GM21619 (cell line): ENCODE measurements around the gene KHNYN.
"Not testable (repeated sequence)": the region's sequence is repeated elsewhere in the genome, so short reads cannot be mapped to it uniquely, and the experiment has no call there.

Experiments used
- ATAC-seq: cut with Tn5 transposase; IDR thresholded peaks from one replicate; pipeline ENCODE4 v1.9.1; 2021; ENCODE audit not compliant: unreplicated experiment

KHNYN gene

DNA sequence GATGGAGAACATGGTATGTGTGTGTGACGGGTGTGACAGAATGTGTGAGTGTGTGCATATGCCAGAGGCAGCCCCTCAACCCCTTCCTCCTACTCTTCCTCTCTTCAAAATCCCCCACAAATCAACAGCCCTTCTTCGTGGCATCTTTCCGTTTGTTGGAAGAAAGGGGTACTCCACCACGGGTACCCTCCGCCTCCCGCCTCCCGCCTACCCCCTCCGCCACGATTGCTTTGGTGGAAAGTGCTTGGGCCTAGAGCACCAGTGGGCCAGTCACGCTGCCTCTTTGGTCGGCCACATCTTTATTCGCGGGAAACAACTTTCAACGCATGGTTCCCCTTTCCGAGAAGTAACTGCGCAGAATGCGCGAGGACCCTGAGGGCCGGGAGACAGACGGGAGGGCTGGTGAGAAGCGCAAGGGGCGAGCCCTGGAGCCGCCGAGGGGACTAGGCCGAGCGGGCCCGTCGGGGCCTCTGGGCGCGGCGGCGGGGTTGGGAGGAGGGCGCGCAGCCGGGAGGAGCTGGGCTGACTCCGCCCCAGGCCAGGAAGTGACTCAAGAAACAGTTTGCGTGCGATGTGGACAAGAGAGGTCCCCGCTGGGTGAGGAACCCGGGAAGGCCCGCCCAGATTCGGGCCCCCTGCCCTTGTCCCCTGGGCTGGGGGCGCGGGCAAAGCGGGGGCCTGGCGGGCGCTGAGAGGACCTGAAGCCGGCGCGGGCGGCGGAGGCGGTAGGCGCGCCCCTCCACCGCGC lies at the start of gene KHNYN, which contains the start of gene CBLN3:
Gene KHNYN, plus strand, starts transcription at position 560 of the 748 bp plus-strand sequence. CDS start 777 bp downstream, outside the sequence.
Gene CBLN3, minus strand, starts transcription at position 274 of the 748 bp plus-strand sequence. CDS start 614 bp downstream, outside the sequence.
- ATAC-seq: peak; percentile 85

DNA sequence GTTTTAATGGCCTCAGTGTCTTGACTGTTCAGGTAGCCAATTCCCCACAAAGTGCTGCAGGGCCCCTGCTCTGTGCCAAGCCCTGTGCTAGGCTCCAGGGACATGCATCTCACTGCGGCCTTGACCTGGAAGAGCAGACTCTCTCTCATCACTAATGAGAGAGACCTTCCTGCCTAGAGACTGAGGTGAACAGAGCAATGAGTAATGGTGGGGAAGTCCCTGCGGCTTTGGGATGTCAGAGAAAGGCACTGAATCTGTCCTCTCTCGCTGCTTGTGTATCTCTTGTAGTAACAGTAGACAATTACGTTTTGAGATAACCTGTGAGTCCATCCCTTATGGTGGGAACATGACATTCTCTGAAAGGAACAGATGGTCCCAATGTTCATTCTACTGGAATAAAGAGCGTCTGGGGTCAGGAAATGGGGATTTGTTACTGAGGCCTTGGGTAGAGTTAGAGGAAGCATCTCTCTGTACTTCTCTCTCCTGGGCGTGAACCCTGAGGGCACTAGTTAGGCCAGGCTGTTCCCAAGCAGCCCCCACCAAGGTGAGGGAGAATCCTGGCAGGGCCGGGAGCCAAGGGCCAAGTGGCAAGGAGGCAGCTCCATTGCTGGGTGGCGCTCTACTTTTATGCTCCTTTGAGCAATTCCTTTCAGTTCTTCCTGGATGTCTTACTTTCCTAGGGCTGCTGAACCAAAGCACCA lies 48.2 kb upstream of the KHNYN start:
- no peak for ATAC-seq

DNA sequence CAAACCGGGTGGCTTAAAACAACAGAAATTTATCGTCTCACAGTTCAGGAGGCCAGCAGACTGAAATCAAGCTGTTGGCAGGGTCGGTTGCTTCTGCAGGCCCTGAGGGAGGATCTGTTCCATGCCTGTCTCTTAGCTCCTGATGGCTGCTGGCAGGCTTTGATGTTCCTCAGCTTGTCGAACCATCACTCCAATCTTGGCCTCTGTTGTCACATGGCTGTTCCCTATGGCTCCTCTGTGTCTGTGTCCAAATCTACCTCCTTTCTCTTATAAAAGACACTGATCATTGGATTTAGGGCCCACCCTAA lies 47.7 kb upstream of the KHNYN start:
- ATAC-seq: no peak

DNA sequence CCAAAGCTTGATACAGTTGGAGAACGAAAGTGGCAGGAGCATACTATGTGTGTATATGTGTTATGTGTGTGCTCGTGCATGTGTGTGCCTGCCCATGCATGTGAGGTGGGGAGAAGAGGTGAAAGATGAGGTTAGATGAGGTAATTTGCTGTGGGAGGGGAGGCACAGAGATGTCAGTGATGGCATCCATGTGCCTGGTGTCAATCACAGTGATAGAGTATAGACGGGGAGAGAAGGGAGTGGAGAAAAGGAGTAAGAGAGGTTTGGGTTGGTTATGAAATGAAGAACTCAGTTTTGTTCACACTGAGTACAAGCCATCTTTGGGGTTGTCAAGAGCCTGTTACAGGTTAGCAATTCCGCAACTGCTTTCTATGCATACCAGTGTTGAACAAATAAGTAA lies 45.6 kb upstream of the KHNYN start:
- no peak for ATAC-seq

DNA sequence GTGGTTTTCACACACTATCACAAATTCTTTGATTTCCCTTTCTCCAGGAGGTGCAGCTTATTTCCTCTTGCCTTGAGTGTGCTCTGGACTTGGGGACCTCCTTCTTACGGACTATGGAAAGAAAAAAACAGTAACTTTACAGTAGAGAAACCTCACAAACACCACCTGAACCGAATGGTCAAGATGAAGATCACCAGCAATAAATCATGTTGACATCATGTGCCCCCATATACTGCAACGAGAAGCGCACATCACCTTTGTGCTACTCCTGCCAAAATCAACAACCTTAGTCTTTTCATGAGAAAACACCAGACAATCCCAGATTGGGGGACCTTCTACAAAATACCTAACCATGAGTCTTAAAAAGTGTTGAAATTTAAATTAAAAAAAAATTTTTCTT lies 44.2 kb upstream of the KHNYN start:
- no peak for ATAC-seq

DNA sequence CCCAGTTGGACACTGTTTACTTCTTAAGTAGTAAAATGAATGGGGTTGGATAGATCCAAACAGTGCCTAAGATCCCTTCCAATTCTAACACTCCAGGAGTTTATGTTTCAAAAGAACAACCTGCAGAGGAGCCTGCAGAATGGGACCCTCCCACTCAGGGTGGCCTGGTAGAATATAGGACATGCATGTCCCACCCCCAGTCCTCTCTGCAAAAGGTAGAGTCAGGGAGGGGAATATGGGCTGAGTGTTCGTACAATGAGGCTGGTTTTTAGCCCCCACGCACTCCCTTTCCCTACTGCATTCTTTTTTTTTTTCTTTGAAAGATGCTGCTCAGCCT lies 42.8 kb upstream of the KHNYN start:
- ATAC-seq: no peak

DNA sequence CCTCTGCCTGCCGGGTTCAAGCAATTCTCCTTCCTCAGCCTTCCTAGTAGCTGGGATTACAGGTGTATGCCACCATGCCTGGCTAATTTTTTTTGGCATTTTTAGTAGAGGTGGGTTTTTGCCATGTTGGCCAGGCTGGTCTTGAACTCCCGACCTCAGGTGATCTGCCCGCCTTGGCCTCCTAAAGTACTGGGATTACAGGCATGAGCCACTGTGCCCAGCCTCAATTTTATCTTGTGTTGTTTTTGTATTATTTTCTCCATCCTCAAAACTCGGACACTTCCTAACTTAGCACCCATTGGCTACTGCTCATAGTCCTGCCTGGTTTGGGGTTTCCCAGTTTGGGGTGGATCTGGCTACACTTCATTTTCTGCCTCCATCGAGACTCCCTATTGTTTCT lies 42.2 kb upstream of the KHNYN start:
- ATAC-seq: not testable (repeated sequence)

DNA sequence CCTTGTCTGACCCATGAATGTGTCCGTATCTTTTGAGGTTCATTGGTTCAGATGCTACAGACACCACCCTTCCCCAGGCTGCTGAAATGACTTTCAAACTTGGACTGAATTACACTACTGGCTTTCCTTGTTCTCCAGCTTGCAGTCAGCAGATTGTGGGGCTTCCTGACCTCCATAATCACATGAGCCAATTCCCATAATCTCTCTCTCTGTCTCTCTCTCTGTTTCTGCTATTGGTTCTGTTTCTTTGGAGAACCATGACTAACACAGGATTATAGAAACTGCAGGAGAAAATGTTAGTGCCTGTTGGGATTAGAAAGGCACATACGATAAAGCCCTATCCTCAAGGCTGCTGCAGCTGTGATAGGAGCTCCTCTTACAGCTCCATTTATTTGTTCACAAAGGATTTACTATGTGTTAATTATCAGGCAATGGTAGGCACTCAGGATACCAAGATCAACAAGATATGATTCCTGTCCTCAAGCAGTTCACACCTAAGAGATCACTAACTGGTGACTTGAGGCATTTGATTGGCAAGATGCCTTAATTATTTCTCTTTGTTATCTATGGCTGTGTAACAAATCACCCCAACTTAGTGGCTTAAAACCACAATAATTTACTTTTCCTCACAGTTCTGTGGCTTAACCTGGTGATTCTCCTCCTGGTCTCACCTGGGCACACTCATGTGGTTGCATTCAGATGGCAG lies 41.1 kb upstream of the KHNYN start:
- no peak for ATAC-seq

DNA sequence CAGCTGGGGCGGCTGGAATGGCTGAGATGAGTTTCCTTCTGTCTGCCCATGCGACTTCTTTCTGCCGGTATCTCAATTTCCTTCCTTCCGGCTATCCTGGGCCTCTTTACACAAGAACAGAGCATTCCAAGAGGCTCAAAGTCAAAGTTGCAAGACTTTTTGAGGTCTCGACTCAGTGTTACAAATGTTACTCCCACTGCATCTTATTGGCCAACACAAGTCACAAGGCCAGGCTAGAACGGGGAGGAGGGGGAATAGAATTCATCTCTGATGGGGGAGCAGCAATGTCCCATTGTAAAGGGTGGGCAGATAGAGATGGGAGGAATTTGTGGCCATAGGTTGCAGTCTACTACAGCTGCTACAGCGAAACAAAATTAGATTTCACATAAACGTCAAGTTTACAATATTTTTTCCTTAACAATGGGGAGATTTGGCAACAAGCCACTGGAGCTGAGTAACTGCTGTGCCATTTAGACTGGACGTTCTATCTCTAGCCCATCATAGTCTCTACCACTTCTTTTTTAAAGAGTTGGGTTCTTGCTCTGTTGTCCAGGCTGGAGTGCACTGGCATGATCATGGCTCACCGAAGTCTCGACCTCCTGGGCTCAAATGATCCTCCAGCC lies 40.4 kb upstream of the KHNYN start:
- ATAC-seq: no peak

DNA sequence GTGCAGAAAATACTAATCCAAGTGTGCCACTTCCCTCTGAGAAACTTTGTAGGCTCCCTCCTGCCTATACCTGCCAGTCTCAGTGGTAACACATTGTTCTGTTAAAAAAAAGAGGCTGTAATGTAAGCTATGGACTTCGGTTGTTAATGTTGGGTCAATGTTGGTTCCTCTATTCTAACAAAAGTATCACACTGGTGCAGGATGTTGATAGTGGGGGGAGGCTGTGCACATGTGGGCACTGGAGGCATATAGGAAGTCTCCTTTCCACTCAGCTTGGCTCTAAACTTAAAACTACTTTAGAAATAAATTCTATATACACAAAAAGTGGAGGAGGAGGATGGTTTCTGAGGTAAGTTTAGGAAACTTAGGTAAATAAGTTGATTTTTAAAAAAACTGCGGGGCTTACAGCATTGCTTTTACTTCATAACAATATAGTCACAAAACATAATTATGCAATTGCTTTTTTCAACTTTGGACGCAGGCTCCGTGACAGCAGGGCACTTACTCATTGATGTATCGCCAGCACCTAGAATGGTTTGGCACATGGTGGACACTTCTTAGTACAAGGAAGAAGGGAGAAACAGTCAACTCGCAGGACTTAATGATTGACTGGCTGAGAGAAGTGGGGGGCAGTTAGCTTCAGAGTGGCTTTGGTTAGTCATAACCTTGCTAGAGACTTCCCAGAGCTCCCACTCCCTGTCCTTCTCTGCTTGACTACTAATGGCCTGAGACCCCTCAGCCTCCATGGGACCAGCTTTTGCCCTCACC lies 38.9 kb upstream of the KHNYN start:
- no peak for ATAC-seq

DNA sequence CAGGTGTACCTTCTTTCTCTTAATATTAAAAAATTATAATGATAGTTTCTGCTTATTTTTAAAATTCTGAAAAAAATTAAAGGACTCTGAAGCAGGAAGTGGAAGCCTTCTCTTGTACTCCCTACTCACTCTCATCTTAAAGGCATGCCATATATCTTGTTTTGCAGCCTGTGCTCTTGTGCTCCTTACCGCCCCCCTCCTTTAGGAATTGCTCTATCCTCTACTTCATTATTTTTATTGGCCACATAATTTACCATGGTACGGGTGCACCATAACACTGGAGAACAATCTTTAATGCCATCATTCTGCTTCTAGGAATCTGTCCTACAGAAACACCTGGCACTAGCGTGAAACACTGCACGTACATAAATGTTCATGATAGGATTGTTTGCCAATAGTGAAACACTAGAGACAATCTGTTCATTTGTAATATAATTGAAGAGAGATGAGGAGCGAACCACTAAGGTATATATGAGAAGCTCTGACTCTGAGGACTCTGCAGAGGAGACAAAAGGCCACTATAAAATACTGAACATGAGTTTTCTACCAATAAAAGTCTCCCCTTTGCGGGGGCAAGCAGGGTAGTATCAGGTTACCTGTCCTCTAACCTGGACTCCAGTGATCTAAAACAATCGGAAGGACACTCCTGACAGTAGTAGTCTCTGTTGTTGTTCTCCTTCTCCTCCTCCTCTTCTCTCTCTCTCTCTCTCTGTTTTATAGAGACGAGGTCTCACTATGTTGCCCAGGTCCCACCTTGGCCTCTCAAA lies 37.2 kb upstream of the KHNYN start:
- no peak for ATAC-seq

DNA sequence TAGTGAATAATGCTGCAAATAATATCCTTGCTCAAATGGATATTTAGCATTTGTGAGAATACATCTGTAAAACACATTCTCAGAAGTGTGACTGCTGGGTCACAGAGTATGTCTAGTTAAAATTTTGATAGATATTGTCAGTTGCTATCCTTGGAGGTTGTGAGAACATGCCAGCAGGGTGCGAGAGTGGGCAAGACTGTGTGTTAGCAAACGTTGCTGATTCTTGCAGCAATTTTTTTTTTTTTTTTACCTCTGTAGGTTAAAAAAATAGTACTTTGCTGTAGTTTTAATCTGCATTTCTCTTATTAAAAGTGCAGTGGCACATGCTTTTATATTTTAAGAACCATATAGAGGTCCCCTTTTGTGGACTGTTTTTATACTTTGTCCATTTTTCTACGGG lies 35.5 kb upstream of the KHNYN start:
- no peak for ATAC-seq

DNA sequence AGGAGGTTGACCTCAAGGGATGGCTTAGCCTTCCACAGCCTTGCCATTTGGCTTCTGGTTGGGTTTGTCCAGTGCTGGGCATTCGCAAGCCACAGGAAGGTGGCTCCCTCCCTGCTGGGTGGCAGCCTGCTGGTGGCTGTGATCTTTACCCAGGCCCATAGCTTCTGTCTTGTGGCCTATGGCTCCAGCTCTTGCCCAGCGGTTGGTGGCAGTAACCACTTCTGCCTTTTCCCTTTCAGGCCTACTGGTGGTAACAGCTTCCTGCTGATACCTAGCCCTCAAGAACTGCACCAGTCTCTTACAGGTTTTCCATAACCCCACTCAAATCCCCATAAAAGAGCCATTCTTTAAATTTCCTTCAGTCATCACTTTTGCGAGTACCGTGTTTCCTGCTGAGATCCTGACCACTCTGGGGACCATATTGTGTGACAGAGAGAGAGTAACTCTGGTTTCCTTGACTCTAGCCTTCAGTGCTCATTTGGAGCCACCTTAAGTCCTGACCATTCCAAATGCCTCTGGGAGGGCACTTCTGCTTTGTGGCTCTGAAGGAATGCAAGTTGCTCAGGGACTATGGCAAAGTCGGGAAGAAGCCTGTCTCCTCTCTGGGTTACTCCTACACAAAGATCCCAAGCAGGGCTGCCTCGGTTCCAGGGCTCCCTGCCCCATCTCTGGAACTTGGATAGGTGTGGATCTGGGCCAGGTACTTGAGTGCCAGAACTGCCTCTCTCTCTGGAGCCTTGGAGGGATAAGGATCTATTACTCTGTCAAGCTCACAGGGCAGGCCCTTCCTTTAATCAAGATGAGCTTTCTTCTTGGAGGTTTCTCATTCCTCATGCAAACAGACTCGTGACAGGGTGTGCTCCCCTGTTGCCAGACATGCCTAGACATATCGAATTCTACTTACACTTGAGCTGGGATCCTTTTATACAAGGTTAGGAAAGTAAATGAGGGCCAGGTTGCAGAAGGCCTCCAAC lies 33.9 kb upstream of the KHNYN start:
- no peak for ATAC-seq

DNA sequence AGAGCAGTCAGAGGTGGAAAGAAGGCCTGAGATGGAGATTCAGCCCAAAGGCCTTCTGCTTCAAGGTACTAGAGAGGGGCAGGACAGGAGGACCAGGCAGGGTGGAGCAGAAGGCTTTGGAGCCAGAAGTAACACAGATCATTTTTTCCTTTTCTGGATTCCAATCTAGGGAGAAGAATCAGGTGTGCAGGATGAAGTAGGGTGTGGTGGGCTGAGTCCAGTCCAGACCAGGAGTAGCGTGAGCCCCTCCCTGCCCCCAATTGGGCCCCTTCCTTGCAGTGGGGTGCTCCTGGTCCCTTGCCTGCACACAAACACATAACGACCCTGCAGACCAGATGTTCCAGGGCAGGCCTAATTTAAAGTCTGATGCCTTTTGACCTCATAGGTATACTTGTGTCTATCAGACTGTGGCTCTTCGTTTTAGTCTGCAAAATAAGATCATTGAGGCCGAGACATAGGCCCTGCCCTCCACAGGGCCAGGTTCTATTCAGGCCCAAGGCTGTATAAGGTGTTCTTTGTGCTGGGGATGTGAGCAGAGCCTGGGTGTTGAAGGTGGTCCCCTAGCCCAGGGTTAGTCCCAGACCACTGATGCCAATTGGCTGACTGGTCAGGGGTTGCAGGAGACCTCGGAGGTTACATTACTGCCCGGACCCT lies 32.0 kb upstream of the KHNYN start:
- no peak for ATAC-seq

DNA sequence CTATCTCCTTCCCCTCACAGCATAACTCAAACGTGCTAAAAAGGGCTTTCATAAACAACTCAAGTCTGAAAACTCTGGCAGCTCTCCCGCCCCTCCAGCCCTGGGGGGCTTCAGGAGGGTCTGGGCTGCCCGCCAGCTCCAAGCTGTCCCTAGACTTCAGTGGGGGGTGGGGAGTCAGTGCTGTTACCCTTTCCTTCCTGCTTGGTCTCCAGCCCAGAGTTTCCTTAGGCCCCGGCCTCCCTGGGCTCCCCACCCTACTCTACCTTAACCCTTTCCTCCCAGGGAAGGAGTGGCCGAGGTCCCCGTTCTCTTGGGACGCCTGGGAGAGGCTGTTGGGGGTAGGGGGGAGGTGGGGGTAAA lies 31.5 kb upstream of the KHNYN start:
- no peak for ATAC-seq

DNA sequence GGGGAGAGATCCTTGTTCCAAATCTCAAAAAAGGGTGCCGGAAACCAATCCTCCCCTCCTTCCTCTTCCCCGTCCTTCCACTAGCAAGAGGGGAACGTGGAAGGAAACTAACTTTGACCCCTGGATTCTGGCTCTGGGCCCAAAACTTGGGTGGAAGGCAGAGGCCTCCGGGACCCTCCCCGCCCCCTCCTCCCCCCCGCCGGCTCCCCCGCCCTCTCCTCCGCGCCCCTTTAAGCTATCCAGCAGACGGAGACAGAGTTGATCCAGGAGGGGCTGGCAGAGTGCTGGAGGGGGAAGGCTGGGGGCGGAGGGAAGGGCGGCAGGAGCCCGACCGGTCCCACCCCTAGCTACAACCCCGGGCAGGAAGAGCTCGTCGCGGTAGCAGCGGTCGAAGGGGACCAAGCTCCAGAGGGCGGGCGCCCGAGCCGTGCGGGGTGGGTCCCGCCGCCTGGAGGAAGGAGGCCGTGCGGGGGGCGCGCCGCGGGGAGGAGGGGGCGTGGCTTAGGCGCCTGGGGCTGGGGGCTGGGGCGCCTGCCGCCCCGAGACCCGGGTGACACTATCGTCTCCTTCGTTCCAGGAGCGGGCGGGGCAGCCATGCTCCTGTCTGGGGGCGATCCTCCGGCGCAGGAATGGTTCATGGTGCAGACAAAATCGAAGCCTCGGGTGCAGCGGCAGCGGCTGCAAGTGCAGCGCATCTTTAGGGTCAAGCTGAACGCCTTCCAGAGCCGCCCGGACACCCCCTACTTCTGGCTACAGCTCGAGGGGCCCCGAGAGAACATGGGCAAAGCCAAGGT lies 30.9 kb upstream of the KHNYN start, which contains the start of gene NYNRIN:
Gene NYNRIN, plus strand, starts transcription at position 351 of the 794 bp plus-strand sequence. Its CDS starts 244 bp downstream, at position 595.
- no peak for ATAC-seq

DNA sequence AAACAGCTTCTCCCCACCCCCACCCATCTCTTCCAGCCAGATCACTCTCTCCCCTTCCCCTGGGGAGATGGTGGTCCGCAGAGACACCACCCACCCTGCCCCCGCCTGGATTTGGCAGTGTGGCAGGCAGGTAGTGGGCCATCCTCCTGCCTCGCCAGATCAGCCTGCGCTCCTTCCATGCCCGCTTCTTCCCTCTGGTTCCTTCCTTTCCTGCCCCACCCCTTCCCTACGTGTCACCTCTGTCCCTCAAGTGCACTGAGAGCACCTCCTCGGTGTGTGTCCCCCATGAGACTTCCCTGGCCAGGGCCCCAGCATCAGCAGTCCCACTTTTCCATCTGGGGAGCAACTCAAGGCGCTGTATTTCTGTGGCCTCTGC lies 30.3 kb upstream of the KHNYN start:
- ATAC-seq: no peak
